ENCODE results near the gene FHIP1A.

DNA sequence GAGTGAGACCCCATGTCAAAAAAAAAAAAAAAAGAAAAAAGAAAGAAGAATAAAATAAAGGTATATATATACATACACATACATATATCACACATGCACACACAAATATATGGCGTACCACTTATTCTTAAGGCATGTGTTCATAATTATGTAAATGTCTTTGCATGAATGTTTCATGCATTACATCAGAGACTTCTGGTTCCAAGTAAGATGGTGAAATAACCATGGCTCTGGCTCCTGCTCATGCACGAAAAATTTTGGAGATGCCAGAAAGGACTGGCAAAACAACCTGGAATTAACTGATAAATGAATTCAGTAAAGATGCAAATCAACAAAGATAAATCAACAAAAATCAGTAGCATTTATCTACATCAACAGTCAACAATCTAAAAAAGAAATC is 19.7 kb upstream of the FHIP1A start:
- TF ChIP-seq, protein P1, sequence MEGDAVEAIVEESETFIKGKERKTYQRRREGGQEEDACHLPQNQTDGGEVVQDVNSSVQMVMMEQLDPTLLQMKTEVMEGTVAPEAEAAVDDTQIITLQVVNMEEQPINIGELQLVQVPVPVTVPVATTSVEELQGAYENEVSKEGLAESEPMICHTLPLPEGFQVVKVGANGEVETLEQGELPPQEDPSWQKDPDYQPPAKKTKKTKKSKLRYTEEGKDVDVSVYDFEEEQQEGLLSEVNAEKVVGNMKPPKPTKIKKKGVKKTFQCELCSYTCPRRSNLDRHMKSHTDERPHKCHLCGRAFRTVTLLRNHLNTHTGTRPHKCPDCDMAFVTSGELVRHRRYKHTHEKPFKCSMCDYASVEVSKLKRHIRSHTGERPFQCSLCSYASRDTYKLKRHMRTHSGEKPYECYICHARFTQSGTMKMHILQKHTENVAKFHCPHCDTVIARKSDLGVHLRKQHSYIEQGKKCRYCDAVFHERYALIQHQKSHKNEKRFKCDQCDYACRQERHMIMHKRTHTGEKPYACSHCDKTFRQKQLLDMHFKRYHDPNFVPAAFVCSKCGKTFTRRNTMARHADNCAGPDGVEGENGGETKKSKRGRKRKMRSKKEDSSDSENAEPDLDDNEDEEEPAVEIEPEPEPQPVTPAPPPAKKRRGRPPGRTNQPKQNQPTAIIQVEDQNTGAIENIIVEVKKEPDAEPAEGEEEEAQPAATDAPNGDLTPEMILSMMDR (IDR thresholded peaks at IDR 0.05): no peak
- no peak for TF ChIP-seq POLR2A (IDR thresholded peaks at IDR 0.05)
